Germinal center (tissue), 1 donor: ENCODE results near the gene LAMA5.

ENCODE experiments used
- DNase-seq: peaks from one replicate; pipeline ENCODE4 v3.0.0; 2012; ENCODE audit warnings: mixed read lengths, low spot score

LAMA5 gene

GRCh38 chr20:62405108-62405980, 38.2 kb upstream of the LAMA5 start:
- no peak for DNase-seq

- no peak for DNase-seq
Measured at GRCh38 chr20:62404761-62405107, 37.6 kb upstream of the LAMA5 start.

- DNase-seq = no peak
Measured at GRCh38 chr20:62404112-62404665, 37.1 kb upstream of the LAMA5 start.

- DNase-seq = no peak
Measured at GRCh38 chr20:62403331-62403730, 36.2 kb upstream of the LAMA5 start.

GRCh38 chr20:62402456-62403150, 35.5 kb upstream of the LAMA5 start:
- no peak for DNase-seq

GRCh38 chr20:62401331-62401779, 34.2 kb upstream of the LAMA5 start:
- no peak for DNase-seq

GRCh38 chr20:62400541-62400940, 33.4 kb upstream of the LAMA5 start:
- DNase-seq = no peak

- DNase-seq = no peak
Measured at GRCh38 chr20:62400021-62400420, 32.9 kb upstream of the LAMA5 start.

GRCh38 chr20:62398120-62398821, 31.2 kb upstream of the LAMA5 start:
- no peak for DNase-seq

GRCh38 chr20:62396367-62397239, 29.5 kb upstream of the LAMA5 start:
- DNase-seq = no peak

- no peak for DNase-seq
Measured at GRCh38 chr20:62395311-62396242, 28.5 kb upstream of the LAMA5 start.

GRCh38 chr20:62394248-62395245, 27.4 kb upstream of the LAMA5 start:
- no peak for DNase-seq

GRCh38 chr20:62393830-62394229, 26.7 kb upstream of the LAMA5 start:
- DNase-seq = no peak

- no peak for DNase-seq
Measured at GRCh38 chr20:62393335-62393665, 26.2 kb upstream of the LAMA5 start.

GRCh38 chr20:62392621-62393334, 25.7 kb upstream of the LAMA5 start:
- DNase-seq = no peak

GRCh38 chr20:62392077-62392418, 24.9 kb upstream of the LAMA5 start:
- DNase-seq = no peak

GRCh38 chr20:62391165-62392076, 24.3 kb upstream of the LAMA5 start:
- no peak for DNase-seq
